T follicular helper cell (primary cell): ENCODE results near the gene FARP2.

ENCODE experiments used
- DNase-seq: peaks from one replicate; pipeline ENCODE4 v3.0.0-alpha.2; 2020; ENCODE audit warnings: low read depth

Gene FARP2

GRCh38 chr2:241325257-241325656, 30.8 kb upstream of the FARP2 start:
- no peak for DNase-seq

GRCh38 chr2:241329669-241330615, 26.1 kb upstream of the FARP2 start:
- DNase-seq: no peak

DNA sequence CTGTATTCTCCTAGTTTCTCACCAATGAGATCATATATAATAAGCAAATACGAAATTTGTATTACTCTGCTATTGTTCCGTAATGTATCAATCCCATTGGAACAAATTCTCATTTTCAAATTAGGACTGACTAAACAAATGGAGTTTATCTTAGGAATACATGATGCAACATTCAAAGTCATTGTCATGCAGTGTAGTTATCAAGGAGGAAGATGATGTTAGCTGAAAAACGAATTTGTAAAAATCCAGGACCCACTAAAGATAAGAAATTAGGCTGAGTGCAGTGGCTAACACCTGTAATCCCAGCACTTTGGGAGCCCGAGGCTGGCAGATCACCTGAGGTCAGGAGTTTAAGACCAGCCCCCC, 25.5 kb upstream of the FARP2 start:
- no peak for DNase-seq

DNA sequence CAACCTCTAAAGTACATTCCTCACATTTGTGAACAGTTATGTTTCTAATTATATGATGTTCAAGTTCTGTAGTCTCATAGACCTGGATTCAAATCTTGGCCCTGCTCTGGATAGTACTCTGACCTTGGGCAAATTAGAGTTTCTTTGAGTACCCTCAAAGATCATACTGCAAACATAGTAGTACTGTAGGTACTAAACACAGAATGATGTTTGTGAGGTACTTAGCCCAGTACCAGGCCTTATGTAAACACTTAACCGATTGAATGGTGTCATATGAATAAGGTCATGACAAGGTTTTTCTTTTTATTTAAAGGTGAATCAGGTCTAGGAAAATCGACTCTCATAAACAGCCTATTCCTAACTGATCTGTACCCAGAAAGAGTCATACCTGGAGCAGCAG, 21.3 kb upstream of the FARP2 start:
- no peak for DNase-seq

DNA sequence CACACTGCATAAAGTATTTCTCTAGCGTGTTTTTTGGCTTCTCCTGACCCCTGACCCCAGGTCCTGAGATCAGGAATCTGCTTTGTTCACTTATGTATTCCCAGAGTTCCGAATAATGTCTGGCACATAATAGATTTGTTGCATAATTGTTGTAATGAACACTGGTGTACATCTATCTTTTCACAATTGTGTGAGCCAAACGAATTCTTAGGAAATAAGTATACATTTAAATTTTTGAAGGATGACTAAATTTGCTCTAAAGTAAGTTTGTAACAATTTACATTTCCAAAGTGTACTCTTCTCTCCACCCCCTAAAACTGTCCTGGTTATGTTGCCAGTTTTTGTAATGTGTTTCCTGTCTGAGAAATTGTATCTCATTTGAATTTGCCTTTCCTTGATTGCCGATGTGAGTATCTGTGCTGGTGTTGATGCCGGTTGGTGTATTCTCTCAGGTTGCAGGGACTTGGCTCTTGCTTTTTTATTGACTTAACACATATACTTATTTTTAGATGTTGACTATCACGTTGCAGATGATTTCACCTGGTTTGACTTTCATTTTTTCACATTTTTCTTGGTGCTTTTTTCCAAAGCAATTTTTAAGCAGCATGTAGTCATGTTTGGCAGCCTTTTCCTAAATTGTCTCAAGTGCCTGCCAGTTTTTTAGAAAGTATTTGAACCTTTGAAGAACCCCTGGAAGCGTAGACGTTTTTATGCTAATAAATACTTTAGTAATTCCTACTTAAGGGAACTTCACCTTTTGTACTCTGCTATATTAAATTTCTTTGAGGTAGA, 16.1 kb upstream of the FARP2 start:
- DNase-seq: no peak

- no peak for DNase-seq
Observed at GRCh38 chr2:241340631-241341163, 15.4 kb upstream of the FARP2 start.

DNA sequence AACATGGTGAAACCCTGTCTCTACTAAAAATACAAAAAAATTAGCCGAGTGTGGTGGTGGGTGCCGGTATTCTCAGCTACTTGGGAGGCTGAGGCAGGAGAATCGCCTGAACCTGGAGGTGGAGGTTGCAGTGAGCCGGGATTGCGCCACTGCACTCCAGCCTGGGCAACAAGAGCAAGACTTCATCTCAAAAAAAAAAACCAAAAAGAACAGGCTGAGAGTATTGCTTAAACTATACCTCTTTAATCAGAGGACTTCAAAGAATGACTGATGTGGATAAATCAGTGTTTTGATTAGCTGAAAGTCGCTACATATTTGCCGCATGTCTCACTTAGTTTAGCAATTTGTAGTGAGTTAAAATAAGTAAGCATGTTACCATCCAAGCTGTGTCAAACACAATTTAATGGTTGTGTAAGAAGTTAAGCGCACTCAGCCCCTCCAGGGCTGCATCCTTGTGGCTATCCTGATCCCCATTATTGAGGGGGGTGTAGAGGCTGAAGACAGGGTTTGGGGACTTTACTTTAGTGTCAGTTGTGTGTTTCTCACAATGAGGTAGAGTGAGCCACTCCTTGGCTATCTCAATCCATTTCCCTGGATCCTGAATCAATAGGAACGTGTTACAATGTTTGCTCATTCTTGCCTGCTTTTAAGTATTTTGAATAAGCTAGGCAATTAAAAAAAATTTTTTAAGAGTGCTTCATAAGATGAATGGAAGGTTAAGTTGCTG, 11.0 kb upstream of the FARP2 start:
- no peak for DNase-seq

DNA sequence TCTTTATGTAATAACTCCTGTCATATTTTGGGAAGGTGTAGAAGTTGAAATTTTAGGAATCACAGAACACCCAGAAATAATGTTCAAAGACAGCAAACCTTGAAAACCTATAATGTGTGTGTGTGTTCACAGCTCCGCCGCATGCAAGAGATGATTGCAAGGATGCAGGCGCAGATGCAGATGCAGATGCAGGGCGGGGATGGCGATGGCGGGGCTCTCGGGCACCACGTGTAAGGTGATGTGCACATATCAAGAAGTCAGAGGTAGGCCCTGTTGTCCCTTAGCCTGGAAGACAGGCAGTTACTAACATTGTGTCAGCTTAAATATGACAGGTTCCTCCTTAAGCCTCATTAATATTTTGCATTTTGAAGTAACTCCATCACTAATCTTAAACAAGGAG, 6.1 kb upstream of the FARP2 start:
- no peak for DNase-seq

DNA sequence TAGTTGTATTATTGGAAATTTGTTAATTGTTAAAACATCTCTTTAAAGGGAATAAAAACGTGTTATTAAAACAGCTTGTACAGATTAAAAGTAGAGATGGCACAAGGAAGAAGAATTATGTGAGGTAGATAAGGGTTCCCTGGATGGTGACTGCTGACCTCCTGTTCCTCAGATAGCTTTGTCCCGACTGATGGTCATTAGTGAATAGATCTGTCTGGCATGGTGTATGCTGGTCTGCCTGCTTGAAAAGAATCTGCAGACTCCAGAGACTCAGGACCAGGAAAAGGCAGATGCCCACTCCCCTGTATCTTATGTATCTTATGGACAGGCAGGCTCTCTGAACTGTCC, 5.6 kb upstream of the FARP2 start:
- DNase-seq: no peak

- DNase-seq: no peak
Observed at GRCh38 chr2:241350878-241351639, 5.0 kb upstream of the FARP2 start.

GRCh38 chr2:241351640-241352031, 4.4 kb upstream of the FARP2 start:
- DNase-seq: no peak

- no peak for DNase-seq
Observed at GRCh38 chr2:241352227-241352626, 3.9 kb upstream of the FARP2 start.

DNA sequence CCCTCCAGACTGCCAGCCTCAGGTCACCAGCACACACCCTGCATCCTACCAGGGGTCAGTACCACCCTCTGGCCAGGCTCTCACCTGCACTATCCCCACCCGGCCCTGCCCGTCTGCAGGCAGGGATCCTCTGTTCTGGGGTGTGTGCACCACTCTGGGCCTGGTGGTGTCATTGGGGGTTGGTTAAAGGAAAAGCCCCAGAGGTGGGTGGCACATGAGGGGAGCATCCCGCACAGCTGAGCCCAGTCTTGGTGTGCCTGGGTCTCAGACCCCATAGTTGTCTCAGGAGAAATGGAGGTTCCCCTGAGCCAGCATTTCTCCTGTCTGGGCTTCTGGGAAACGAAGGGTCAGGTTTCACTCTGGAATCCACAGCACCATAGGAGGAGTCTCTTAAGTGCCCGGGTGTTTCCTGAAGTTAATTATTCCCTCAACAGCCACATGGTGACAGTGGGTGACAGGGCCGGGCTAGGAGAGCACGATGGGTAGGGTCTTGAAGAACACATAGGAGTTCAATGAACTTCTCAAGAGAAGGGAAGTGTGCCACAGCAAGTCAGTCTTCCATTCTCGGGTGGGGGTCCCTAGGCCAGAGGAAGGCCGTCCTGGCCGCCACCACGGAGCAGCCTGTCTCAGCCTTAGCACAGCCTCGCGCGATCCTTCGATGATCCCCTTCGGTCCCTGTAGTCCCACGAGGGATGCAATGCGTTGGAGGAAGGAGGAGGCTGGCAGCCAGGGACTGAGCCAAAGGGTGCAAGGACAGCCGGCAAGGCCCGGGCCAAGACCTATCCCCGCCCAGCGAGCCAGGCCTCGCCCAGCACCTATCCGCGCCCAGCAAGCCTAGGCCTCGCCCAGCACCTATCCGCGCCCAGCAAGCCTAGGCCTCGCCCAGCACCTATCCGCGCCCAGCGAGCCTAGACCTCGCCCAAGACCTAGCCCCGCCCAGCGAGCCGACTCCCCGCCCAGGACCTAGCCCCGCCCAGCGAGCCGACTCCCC, 1.1 kb upstream of the FARP2 start:
- DNase-seq: peak; percentile 66

DNA sequence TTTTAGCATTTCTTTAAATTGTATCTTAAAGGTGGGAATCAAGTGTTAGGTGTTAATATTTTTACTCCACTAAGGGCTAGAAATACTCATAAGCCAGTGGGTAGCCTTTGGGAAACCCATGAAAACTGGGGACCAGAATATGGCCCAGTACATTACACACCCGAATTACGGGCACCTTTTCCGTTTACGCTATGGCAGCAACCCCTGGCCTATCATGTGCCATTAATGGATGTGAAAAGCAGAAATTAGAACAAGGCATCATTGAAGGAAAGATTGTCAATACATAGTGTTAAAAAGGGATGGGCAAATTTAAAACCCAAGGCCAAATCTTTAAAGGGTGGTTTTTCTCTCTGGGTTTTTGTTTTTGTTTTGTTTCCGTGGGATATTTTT, 781 bp downstream of the FARP2 start:
- DNase-seq: no peak

DNA sequence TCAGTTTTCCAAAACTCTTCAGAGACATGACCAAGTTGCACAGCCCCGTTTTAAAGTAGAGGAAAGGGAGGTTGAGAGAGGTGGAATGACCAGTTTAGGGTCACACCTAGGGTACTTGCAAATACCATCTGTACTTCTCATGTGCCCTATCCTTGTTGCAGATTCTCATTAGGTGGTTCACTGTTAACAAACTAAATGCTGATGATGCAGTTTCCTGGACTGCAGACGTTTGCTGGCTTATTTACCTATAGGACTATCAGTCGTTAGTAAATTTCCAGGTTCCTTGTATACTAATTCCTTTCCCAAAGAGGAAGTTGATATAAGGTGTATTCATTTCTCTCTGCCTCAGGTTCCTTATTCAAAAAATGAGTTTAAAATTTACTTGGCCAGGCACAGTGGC, 1.4 kb downstream of the FARP2 start:
- no peak for DNase-seq

- DNase-seq: no peak
Observed at GRCh38 chr2:241358470-241358869, 2.4 kb downstream of the FARP2 start.

GRCh38 chr2:241359481-241360045, 3.5 kb downstream of the FARP2 start:
- no peak for DNase-seq

DNA sequence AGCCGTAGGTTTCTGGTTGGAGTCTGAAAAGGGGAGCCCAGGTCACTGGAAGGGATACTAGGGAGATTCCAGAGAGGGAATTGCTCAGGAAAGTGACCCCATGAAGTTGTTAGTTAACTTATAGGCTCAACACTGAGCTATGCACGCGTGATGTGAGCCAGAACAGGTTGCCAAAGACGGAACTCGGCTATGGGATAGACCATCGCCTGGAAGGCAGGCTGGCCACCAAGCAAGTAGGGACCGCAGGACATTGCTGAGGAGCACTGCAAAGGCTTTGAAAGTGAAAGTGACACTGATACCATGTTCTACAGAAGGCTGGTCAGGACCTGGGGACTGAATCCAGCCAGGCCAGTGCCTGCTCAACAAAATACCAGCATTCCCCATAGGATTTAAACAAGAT, 7.3 kb downstream of the FARP2 start:
- DNase-seq: no peak

DNA sequence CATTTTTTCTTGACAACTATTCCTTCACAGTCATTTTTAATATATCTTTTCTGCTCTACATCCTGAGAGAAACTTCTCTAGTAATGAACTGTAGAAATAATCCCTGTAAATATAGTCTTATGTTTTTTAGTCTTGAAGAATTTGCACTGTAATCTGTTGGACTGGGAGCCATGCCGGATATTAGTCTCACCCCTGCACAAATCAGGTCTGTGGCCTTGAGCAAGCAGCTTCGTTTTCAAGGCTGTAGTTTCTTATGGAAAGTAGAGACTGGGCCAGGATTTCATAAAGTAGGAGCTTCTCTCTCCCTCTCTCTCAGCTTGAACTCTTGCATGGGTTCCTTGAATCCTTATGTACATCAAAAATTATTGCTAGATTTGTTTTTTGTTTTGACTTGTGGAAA, 8.7 kb downstream of the FARP2 start:
- no peak for DNase-seq

- no peak for DNase-seq
Observed at GRCh38 chr2:241366678-241367077, 10.6 kb downstream of the FARP2 start.
